K562 (cell line): ENCODE data around the gene YES1. TPM values are rescaled to one million over a fixed set of nuclear protein-coding genes. Genes with fewer than 3 reads are reported as not detected.
A peak's percentile ranks its signal among the peaks of the same experiment; 100 is the strongest.

ENCODE experiments used
- AFF1 ChIP-seq, 2 experiments: fragments of 450-650 bp; IDR thresholded peaks; 2 replicates each; pipeline ENCODE4 v1.6.1; 2018; ENCODE audit warnings: mild to moderate bottlenecking in 2 of 2, low read depth in 1 of 2; ENCODE audit not compliant: partially characterized antibody in 2 of 2
- CC2D1A ChIP-seq: fragments of 450-650 bp; IDR thresholded peaks from 2 replicates; pipeline ENCODE4 v1.6.1; 2017; ENCODE audit warnings: mild to moderate bottlenecking
- DACH1 ChIP-seq: fragments of 450-650 bp; IDR thresholded peaks from 2 replicates; pipeline ENCODE4 v1.6.1; 2018; ENCODE audit not compliant: partially characterized antibody
- ESRRA ChIP-seq: fragments of 450-650 bp; IDR thresholded peaks from 2 replicates; pipeline ENCODE4 v1.6.1; 2014; ENCODE audit warnings: low read depth, mild to moderate bottlenecking, moderate library complexity, borderline replicate concordance
- HBP1 ChIP-seq: fragments of 450-650 bp; formaldehyde crosslinking; IDR thresholded peaks from 2 replicates; pipeline ENCODE4 v1.4.0; 2022; ENCODE audit warnings: missing genetic modification characterization
- IRF1 ChIP-seq: sonication (generic); formaldehyde crosslinking; IDR thresholded peaks from 2 replicates; pipeline ENCODE4 v1.8.0; 2022; ENCODE audit warnings: missing genetic modification reagents, mild to moderate bottlenecking, borderline replicate concordance
- OTX1 ChIP-seq: fragments of 450-650 bp; formaldehyde crosslinking; IDR thresholded peaks from 2 replicates; pipeline ENCODE4 v1.4.0; 2022; ENCODE audit warnings: mild to moderate bottlenecking
- TEAD2 ChIP-seq: fragments of 450-650 bp; IDR thresholded peaks from 2 replicates; pipeline ENCODE4 v1.6.1; 2016; ENCODE audit warnings: missing genetic modification characterization, control low read depth, missing compliant biosample characterization
- TEAD4 ChIP-seq, 2 experiments: sonication (generic) in 1 of 2; formaldehyde crosslinking in 1 of 2; IDR thresholded peaks; 2 replicates each; pipeline versions ENCODE4 v1.6.1 to v1.8.0; 2012 to 2022; ENCODE audit warnings: borderline replicate concordance in 1 of 2, inconsistent platforms in 1 of 2, low read length in 1 of 2, mild to moderate bottlenecking in 1 of 2, missing genetic modification reagents in 1 of 2
- ZNF232 ChIP-seq: sonication (generic); formaldehyde crosslinking; IDR thresholded peaks from 2 replicates; pipeline ENCODE4 v1.8.0; 2022; ENCODE audit warnings: mild to moderate bottlenecking, missing genetic modification reagents
- polyA plus RNA-seq, 8 experiments: library from polyadenylated mRNA; depleted of rRNA in 4 of 8; stranded (reverse) in 5 of 8; unstranded in 3 of 8; fragments of >200 nt; fragmentation: Nextera tagmentation in 2 of 8; fragmentation: Illumina TruSeq in 1 of 8; extraction: Ambion mirVana in 2 of 8; extraction: Trizol in 1 of 8; gene quantifications; 2 replicates each; pipeline versions ENCODE4 v1.2.1 to v1.2.3, GENCODE V29; 2011 to 2014; ENCODE audit warnings: inconsistent platforms in 1 of 8, missing spikeins in 1 of 8
- total RNA-seq, 7 experiments: library from RNA; depleted of rRNA in 6 of 7; stranded (reverse); fragments of >200 nt in 6 of 7; fragmentation: Illumina TruSeq in 2 of 7; extraction: Trizol in 2 of 7; gene quantifications; 2 replicates each; pipeline versions ENCODE4 v1.2.1 to v1.2.3, GENCODE V29; 2011 to 2021; ENCODE audit warnings: low replicate concordance in 1 of 7
- TF ChIP-seq, protein P1 (sequence below): fragments of 450-650 bp; IDR thresholded peaks from 2 replicates; pipeline ENCODE4 v1.7.1; 2018; ENCODE audit warnings: mild to moderate bottlenecking, low read depth; ENCODE audit not compliant: partially characterized antibody
- TF ChIP-seq, protein P2 (sequence below): fragments of 250-450 bp; sonication (Bioruptor Pico); IDR thresholded peaks from 2 replicates; pipeline ENCODE4 v1.5.0; 2021
- TF ChIP-seq, protein P3 (sequence below): fragments of 450-650 bp; IDR thresholded peaks from 2 replicates; pipeline ENCODE4 v1.6.1; 2016

YES1 gene
- total and polyA plus RNA-seq, 9 of the 15 experiments (the other 6 are each of a cell fraction or from before 2014, with no cell fraction given), result 37.2 to 115 (median 77.7) TPM

- TF ChIP-seq HBP1 (CRISPR knock-in tag) (0 out of 2 replicates have a peak, but pooled peaks have one; percentile 55), TEAD4 (IDR thresholded peaks at IDR 0.05; ENCODE audit: low read length) (0 out of 2 replicates have a peak, but pooled peaks have one; percentile 5), TEAD4 (CRISPR knock-in tag; IDR thresholded peaks at IDR 0.05; ENCODE audit: borderline replicate concordance) (no peak), ESRRA (peak; percentile 33; the same call in 1 of the 2 replicates), TEAD2 (tag) (0 out of 2 replicates have a peak, but pooled peaks have one; percentile 1), OTX1 (CRISPR knock-in tag) (0 out of 2 replicates have a peak, but pooled peaks have one; percentile 73), DACH1 (no peak), ZNF232 (CRISPR knock-in tag) (no peak), IRF1 (no peak), AFF1 (IDR thresholded peaks at IDR 0.05; ENCODE audit: low read depth in 1 of 2, partially characterized antibody in 2 of 2) (peak in 1 of 2 experiments; percentile 38), CC2D1A (peak; percentile 48; the same call in 1 of the 2 replicates)
- TF ChIP-seq, protein P1, sequence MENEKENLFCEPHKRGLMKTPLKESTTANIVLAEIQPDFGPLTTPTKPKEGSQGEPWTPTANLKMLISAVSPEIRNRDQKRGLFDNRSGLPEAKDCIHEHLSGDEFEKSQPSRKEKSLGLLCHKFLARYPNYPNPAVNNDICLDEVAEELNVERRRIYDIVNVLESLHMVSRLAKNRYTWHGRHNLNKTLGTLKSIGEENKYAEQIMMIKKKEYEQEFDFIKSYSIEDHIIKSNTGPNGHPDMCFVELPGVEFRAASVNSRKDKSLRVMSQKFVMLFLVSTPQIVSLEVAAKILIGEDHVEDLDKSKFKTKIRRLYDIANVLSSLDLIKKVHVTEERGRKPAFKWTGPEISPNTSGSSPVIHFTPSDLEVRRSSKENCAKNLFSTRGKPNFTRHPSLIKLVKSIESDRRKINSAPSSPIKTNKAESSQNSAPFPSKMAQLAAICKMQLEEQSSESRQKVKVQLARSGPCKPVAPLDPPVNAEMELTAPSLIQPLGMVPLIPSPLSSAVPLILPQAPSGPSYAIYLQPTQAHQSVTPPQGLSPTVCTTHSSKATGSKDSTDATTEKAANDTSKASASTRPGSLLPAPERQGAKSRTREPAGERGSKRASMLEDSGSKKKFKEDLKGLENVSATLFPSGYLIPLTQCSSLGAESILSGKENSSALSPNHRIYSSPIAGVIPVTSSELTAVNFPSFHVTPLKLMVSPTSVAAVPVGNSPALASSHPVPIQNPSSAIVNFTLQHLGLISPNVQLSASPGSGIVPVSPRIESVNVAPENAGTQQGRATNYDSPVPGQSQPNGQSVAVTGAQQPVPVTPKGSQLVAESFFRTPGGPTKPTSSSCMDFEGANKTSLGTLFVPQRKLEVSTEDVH, result no peak
- TF ChIP-seq, protein P2, sequence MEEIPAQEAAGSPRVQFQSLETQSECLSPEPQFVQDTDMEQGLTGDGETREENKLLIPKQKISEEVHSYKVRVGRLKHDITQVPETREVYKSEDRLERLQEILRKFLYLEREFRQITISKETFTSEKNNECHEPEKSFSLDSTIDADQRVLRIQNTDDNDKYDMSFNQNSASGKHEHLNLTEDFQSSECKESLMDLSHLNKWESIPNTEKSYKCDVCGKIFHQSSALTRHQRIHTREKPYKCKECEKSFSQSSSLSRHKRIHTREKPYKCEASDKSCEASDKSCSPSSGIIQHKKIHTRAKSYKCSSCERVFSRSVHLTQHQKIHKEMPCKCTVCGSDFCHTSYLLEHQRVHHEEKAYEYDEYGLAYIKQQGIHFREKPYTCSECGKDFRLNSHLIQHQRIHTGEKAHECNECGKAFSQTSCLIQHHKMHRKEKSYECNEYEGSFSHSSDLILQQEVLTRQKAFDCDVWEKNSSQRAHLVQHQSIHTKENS (CRISPR knock-in tag), result no peak
- TF ChIP-seq, protein P3, sequence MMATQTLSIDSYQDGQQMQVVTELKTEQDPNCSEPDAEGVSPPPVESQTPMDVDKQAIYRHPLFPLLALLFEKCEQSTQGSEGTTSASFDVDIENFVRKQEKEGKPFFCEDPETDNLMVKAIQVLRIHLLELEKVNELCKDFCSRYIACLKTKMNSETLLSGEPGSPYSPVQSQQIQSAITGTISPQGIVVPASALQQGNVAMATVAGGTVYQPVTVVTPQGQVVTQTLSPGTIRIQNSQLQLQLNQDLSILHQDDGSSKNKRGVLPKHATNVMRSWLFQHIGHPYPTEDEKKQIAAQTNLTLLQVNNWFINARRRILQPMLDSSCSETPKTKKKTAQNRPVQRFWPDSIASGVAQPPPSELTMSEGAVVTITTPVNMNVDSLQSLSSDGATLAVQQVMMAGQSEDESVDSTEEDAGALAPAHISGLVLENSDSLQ, result peak; percentile 69
Measured at GRCh38 chr18:830315-830901, 18.4 kb upstream of the YES1 start (continued).
